Jurkat, Clone E6-1 (cell line): ENCODE data around the gene NFU1.

Experiments used
- DNase-seq: peaks from one replicate; pipeline ENCODE4 v3.0.0-alpha.2; 2011; ENCODE audit warnings: low read depth, low spot score
- H3K4me3 ChIP-seq: 2 replicates; pipeline ENCODE4 v1.5.1; 2011; ENCODE audit warnings: mild to moderate bottlenecking, low read length, control low read depth, moderate library complexity

NFU1 gene

DNA sequence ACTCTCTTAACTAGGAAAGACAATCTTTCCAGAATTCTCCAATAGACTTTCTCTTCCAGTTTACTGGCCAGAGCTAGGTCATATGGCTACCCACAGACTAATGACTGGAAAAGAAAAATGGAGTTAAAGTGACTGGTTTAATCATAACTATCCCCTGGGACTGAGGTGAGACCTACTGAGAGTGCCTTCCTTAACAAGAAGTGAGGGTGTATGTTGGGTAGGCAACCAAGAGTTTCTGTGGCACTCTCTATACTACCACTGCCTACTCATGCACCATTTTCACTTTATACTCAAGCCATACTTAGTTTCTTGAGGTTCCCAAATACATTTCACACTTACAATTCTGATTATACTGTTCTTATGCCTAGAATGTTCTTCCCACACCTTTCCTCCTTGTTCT, 43.3 kb downstream of the NFU1 start:
- DNase-seq = no peak

DNA sequence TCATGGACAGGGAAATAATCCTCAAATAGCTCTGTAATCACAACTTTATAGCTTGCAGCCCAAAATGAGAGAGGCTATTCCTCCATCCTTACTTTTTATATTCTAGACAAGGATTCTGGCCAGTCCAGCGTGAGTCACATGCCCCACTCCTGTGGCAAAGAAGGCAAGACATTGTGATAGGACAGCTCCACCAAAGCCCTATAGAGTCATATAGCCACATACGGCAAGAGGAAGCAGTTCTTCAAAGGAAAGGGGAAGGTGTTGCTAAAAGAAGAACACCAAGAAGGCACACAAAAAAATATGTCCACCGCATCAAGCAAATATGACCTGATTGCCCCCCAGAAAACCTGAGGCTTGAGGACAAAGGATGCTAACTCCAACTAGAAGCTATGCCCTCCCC, 46.8 kb downstream of the NFU1 start:
- no peak for DNase-seq

More for the DNA sequence above, 43.3 kb downstream of the NFU1 start:
- H3K4me3 ChIP-seq = no peak overlapping the region

DNA sequence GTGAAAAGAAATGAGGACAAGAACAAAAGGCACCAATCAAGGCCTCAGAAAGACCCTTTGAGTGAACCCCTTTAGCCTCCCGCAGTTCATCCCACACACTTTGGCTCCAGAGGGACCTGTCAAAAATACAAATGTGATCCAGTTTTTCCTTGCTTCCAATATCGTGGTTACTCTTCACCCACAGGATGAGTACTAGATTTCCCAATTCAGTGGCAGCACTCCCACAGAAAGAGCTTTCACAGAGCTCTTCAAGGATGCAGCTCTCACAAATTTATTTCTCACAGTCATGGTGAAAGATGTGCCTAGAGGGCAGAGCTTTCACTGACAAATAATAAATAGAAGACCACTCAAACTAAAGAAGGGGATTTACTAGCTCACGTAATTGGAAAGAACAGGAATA, 47.2 kb downstream of the NFU1 start:
- no peak for DNase-seq
- no peak overlapping the region for H3K4me3 ChIP-seq

More for the DNA sequence above, 46.8 kb downstream of the NFU1 start:
- H3K4me3 ChIP-seq = no peak overlapping the region

DNA sequence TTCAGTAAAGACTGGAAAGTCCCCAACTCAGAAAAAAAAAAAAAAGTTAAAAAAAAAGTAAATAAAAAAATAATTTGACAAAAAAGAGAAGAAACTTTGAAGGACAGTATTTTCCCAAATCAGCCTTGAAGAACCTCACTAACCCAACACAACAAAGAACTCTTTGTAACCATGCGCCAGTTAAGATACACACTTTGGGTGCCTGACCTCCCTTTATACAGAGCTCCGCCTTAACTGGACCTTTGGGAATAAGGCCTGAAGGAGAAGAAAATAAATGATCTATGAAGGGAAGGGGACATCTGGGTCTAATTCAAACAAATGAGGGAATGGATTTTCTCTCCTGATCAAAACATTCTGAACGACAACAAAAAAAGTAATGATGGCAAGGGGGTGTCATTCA, 48.0 kb downstream of the NFU1 start:
- no peak for DNase-seq
- no peak overlapping the region for H3K4me3 ChIP-seq

DNA sequence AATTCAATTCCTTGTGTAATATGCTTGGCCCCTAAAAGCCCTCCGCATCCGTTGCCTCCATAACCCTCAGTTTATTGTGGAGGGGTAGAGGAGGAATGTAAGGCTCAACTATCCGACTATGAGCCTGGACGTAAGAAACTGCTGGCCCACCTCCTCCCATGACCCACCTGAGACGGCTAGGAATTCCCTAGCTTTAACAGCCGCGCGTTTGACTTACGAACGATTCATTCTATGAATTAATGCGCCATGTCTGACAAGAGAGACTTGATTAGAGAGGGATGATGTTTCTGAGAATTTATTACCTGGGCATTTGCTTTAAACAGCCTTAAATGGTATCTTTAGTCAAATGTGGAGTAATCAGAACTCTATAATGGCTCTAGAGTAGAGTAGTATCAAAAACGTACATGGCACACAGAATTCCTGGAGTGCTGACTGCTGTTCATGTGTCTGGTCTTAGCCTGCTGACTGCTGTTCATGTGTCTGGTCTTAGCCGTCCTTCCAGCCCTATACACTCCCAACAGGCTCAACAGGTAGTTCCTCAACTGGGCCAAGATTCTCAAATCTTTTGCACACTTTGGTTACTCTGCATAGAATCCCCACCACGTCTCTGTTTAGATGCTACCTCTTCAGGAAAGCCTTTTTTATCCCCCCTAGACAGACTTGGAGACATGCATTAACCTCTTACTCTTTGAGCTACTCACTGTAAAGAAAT, 49.3 kb downstream of the NFU1 start:
- peak overlapping the region; percentile 69 for H3K4me3 ChIP-seq

DNA sequence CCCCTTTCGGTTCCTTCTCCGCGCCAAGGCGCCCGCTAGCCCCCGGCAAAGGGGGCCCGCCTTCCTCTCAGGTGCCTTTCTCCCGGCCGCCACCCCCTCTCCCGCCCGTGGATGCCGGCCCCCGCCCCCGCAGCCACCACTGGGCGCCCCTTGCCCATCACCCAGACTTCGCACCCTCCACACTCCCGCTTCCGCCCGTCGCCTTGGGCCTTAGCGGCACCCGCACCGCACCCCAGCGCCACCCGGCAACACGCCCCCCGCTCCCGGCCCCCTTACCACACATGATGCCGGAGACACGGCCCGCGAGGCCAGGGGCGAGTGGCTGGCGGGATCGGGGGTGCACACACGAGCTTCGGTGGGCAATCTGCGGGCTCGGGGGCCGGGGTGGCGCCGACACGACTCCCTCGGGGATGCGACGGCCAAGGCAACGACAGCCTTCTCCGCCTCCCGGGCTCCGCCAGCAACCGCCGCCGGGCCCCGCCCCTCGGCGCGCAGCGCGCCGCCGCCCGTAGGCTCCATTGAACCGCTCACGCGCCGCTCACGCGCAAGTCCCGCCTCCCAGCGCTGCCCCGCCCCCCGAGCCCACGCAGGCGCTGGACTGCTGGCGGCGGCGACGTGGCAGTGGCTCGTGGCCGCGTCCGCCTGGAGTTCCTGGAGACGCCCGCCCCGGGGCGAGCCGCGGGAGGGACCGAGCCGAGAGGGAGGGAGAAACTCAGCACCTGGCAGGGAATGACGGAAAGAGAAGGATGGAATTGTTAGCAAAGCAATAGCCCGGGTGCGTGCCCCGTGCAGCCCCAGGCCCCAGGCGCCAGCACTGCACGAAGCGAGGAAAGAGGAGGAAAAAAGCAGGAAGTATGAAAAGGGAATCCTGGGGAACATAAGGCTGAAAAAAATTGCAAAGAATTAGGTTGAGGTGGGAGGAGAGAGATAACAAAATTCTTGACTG, 50.2 kb downstream of the NFU1 start, which contains the start of gene GFPT1:
Gene GFPT1, minus strand, starts transcription at position 439 of the 946 bp plus-strand sequence. Its CDS starts 156 bp downstream, at position 283.
- peak within 1 kb of the TSS; percentile 74 for H3K4me3 ChIP-seq

More for the DNA sequence above, 49.3 kb downstream of the NFU1 start:
- DNase-seq = no peak

DNA sequence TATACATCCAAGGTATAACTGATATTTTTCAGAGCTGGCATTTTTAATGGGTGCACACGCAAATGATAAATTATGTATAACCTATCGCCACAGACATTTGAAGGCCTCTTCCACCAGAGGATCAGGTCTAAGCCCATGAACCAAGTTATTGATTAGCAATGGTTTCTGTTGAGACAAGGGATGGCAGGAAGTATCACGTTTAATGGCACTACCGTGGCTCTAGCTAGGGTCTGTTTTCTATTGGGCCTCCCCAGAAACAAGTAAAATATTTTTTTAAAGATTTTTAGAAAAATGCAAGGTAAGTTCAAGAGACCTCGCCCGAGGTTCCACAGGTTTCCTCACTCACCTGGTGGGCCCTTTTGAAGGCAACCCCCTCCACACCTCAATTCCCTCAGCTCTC, 50.9 kb downstream of the NFU1 start:
- peak overlapping the region; percentile 74 for H3K4me3 ChIP-seq
- DNase-seq = no peak

More for the DNA sequence above, 50.2 kb downstream of the NFU1 start, which contains the start of gene GFPT1:
- DNase-seq = peak; percentile 83

DNA sequence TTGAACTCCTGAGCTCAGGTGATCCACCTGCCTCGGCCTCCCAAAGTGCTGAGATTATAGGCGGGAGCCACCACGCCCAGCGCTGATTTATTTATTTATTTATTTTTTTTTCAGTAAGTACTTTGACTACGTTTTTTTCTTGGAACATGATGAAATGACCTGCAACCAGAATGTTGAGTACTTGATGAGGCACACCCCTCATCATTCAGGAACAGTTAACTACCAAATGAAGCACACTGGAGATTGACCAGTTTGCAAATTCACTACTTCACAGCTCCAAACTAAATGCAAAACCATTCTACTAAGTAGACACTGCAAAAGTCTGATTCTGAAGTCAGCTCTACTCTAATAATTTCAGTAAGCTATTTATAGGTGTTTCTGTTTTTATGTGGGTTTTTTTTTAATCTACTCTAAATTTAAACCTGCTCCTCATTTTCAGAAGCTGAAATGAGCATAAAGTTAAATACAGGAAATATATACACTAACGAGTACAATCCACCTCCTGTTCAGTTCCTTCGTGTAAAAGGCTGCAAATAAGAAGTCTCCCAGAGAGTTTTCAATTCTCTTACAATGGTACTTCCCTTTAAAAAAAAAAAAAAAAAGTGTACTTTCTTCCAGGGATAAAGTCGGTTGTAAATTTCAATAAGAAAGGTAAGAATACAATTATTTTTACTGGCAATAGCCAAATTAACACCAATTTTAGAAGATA, 51.6 kb downstream of the NFU1 start:
- H3K4me3 ChIP-seq = peak overlapping the region; percentile 74
- DNase-seq = no peak

DNA sequence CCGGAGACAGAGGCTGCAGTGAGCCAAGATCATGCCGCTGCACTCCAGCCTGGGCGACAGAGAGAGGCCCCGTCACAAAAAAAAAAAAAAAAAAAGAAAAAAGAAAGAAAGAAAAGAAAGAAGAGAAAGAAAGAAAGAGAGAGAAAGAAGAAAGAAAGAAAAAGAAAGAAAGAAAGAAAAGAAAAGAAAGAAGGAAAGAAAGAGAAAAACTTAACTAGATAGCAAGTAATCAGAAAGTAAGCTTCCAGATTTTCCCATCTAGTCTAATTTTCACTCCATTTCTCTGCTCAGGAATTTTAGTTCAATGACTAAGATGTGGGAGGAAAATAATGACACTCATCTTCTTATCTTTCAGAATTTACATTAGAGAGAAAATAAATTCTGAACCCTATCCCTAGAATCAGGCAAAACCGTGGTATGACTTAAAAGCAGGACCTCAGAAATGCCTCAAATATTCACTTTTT, 52.6 kb downstream of the NFU1 start:
- H3K4me3 ChIP-seq = no peak overlapping the region
- no peak for DNase-seq

DNA sequence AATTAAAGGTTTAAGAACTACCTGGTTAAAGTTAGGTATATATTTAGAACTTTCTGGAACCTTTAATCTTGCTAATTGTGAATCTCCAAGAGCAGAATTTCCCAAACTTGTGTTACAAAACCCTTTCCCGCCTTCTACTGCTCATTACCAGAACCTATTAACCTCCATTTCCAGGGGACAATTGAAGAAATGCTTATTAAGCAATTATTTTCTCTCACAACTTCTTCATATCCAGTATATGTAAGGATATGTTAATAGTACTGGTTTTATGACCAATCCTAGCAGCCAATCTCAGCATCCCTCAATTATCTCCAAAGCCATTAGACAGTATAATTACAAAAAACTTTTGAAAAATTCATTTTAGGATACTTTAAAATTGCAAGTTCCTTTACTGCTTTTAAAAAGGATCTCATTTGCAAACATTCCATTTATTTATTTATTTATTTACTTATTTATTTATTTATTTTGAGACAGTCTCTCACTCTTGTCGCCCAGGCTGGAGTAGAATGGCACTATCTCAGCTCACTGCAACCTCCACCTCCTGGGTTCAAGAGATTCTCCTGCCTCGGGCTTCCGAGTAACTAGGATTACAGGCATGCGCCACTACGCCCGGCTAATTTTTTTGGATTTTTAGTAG, 53.9 kb downstream of the NFU1 start:
- H3K4me3 ChIP-seq = no peak overlapping the region

DNA sequence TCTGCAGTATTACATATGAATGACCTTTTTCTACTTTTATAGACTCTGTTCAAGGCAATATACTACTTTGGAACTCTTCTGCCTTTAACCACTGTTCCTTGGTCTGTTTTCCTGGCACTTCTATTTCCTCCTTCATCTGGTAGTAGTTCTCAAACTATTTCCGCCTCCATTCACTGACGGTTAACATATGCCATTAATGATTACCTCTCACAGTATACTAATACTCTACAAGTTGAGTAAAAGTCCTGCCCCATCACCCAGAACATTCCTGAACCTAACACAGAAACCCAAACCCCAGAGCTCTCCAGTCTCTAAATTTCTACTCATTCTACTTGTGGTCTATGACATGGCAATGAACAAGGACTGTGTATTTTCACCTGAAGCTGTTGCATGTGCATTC, 54.7 kb downstream of the NFU1 start:
- DNase-seq = no peak
- H3K4me3 ChIP-seq = no peak overlapping the region

More for the DNA sequence above, 53.9 kb downstream of the NFU1 start:
- DNase-seq = no peak

DNA sequence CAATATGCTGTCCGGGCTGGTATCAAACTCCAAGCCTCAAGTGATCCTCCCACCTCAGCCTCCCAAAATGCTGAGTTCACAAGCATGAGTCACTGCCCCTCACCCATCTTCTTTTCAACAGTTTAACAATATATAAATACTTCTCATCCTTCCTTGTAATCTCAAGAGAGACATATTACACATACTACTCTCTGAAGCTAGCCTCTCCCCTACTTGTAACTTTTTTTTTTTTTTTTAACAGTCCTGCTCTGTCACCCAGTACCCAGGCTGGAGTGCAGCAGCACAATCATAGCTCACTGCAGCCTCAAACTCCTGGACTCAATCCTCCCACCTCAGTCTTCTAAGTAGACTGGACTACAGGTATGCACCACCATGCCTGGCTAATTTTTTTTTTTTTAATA, 55.9 kb downstream of the NFU1 start:
- no peak for DNase-seq
- H3K4me3 ChIP-seq = no peak overlapping the region

DNA sequence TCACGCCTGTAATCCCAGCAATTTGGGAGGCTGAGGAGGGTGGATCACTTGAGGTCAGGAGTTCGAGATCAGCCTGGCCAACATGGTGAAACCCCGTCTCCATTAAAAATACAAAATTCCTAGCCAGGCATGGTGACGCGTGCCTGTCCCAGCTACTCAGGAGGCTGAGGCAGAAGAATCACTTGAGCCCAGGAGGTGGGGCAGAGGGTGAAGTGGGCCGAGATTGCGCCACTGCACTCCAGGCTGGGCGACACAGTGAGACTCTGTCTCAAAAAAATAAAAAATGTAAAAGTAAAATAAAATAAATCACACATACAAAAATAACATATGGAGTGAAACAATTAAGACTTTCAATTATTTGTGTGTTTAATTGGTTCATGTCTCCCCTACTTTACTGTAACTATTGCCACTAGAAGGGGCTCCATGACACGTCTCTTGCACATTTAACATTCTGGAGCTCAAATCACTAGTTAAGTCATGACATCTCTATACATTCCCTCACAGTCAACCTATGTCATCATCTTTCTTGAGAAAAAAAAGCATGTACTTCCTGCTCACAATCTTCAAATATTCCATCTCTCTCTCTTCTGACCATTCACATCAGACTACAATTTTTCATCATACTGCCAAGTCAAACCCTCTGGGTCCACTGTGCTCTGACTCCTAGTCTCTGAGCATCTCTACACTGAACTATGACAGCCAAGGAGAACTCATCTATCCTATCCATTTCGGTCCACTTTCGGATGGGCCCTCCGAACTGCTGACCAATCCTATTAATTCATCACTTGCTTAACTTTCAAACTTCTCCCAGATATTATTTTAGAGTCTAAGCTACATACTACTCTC, 56.9 kb downstream of the NFU1 start:
- H3K4me3 ChIP-seq = no peak overlapping the region
- no peak for DNase-seq

DNA sequence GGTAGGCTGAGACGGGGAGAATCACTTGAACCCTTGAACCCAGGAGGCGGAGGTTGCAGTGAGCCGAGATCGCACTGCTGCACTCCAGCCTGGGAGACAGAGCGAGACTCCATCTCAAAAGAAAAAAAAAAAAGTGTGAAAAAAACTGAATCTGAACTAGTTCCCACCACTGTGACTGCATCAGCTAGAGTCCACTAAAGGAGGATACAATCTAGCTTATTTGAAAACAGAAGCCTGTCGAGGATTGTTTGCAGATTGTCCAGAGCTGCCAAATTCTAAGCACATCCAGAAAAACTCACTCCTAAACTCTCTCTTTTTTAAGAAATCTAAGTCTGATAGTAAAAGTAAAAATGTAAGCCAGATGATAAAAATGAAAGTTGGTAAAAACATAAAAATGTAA, 60.8 kb downstream of the NFU1 start:
- DNase-seq = no peak
- H3K4me3 ChIP-seq = no peak overlapping the region

DNA sequence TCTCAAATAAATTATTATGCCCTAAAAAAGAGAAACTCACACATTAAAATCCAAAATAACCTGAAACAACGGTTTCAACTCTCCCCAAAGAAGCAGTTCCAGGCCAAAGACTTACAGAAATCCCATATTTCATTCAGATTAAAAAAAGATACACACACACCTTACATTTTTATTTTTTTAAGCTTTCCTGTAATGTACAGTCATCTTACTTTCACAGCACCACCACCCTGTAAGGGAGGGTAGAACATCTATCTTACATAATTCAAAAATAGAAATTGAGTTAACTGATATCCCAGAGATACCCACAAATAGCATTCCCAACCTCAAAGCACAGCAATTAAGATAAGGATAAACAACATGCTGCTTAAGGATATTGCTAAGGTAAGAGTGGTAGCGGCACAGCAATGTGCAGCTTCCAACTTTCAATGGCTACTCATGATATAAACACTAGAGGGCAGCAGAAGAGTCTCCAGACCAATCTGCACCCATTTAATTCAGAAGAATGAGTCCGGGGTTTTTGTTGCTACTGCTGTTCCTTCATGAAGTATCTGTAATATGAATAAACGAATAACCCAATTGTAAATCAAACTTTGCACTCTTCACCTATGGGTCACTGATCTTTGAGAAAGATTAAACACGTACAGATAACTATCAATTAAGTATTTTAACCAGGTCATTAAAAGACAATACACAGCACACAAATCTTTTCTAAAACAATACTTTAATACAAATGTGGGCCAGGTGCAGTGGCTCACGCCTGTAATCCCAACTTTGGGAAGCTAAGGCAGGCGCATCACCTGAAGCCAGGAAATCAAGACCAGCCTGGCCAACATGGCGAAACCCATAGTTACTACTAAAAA, 61.5 kb downstream of the NFU1 start:
- DNase-seq = peak; percentile 55
- no peak overlapping the region for H3K4me3 ChIP-seq

DNA sequence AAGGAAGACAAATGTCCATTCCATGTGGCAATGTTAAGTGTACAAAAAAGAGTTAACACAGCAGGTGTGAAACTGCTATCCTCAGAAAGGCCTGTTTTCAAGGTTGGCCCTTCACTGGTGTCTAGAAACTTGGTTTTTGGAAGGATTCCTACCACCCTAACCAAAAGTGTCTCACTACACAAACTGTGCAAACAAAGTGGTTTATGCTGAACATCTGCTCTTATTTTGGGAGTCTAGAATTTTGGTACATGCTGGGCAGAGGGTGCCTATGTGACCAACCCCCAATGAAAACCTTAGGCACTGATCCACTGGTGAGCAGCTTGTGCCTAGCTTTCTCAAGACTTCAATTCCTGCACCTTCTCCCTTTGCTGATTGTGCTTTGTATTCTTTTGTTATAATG, 64.5 kb downstream of the NFU1 start:
- H3K4me3 ChIP-seq = no peak overlapping the region
- DNase-seq = no peak

DNA sequence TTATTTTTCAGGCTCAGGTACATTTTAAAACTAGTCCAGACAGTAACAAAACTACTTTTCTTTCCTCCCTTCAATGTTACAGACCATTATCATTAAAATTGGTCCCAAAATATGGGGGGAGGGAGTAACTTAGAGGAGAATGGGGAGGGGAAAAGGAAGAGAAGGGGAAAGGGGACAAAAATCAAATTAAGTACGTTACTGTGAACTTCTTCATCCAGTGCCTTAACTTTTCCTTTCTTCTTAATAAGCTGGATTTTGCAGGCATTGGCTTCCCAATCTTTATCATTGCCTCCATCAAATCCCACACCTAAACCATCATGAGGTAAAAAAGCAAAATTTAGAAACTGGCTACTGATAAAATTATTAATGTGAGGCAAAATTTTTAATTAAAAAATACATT, 67.4 kb downstream of the NFU1 start:
- H3K4me3 ChIP-seq = no peak overlapping the region
- DNase-seq = no peak
